DND-41 (cell line): ENCODE measurements around the gene FAT1.

Experiments
- EZH2 ChIP-seq: IDR thresholded peaks from 3 replicates; pipeline ENCODE4 v1.6.1; 2012; ENCODE audit warnings: borderline replicate concordance, low read depth, mild to moderate bottlenecking, moderate library complexity, low read length, inconsistent platforms; ENCODE audit not compliant: severe bottlenecking
- TF ChIP-seq, protein P1 (sequence below): IDR thresholded peaks from 2 replicates; pipeline ENCODE4 v1.5.1; 2012; ENCODE audit warnings: borderline replicate concordance, low read length, moderate library complexity, mild to moderate bottlenecking; ENCODE audit not compliant: poor library complexity, severe bottlenecking; ENCODE audit errors: extremely low read depth

GRCh38 chr4:186592445-186592844, 131.2 kb downstream of the FAT1 start:
- TF ChIP-seq, protein P1, sequence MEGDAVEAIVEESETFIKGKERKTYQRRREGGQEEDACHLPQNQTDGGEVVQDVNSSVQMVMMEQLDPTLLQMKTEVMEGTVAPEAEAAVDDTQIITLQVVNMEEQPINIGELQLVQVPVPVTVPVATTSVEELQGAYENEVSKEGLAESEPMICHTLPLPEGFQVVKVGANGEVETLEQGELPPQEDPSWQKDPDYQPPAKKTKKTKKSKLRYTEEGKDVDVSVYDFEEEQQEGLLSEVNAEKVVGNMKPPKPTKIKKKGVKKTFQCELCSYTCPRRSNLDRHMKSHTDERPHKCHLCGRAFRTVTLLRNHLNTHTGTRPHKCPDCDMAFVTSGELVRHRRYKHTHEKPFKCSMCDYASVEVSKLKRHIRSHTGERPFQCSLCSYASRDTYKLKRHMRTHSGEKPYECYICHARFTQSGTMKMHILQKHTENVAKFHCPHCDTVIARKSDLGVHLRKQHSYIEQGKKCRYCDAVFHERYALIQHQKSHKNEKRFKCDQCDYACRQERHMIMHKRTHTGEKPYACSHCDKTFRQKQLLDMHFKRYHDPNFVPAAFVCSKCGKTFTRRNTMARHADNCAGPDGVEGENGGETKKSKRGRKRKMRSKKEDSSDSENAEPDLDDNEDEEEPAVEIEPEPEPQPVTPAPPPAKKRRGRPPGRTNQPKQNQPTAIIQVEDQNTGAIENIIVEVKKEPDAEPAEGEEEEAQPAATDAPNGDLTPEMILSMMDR, result no peak
- no peak for TF ChIP-seq EZH2
